GM18907 (cell line): ENCODE data around the gene PHF3.

Source experiments
- ATAC-seq: cut with Tn5 transposase; IDR thresholded peaks from one replicate; pipeline ENCODE4 v1.9.1; 2021; ENCODE audit warnings: mild to moderate bottlenecking, moderate library complexity; ENCODE audit not compliant: unreplicated experiment

PHF3 gene

DNA sequence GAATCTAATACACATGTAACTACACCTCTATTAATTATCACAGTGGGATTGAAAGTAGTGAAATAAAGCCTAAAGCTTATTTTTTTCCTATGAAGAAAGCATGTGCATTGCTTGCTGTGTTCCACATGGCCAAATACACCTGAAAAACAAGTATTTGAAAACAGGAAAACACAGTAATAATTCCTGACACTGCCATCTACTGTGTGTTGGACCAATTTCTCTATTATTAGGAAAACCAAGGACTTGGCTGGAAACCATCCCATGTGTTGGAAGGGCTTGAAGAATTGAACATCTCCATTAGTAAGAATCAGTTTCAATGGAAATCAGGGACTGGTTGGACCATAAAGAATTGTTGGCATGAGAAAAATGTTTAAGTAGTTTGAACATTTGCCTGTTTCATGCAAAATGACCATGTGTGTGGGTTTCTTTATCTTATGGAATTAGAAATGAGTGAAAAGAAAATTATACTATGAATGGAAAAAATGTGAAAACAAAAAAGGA, 124.1 kb downstream of the PHF3 start:
- no peak for ATAC-seq

DNA sequence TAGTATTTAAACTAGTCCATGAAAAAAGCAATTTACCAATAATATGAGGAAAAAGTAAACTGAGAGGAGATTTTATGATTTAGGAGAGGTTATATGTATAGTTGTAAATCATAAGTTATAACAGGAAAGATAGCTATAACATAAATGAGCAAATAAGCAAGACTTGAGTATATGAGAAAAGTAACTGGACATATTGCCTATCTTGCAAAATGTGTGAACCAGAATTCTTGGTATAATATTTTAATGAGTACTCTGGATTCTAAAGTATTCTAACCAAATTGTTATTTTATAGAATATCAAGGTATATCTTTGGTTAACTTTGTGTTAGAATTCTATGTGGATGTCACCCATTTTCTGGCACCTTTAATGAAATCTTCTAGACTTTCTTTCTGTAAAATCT, 124.6 kb downstream of the PHF3 start:
- ATAC-seq = no peak

DNA sequence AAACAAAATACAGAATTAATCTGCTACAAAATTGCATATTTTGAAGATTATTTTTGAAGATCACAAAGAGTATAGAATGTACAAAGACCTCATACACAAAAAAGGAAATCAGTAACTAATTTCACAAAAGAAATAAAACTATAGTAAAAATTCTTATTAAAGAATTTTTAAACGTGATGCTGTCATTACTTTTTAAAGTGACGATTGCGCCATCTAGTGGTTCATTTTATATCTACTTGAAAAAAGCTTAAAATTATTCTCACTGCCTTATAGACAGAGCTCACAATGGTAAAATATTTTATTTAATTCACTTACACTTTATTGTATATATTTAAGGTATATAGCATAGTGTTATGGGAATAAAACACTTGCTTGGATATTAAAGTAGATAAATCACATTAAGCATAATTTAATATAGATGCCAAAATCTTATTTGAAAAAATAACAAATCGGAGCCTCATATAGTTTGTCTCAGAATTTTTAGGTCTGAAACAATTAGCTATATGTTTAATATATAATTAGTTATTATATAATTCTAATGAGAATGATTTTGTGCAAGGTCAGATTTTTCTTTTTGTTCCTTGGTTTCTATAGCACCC, 128.8 kb downstream of the PHF3 start:
- ATAC-seq = no peak
